Activated naive CD4-positive, alpha-beta T cell treated with anti-CD3 and anti-CD28 coated beads for 36 hours (primary cell): ENCODE results near the gene GPX3. TPM values are rescaled to one million over a fixed set of nuclear protein-coding genes. Genes with fewer than 3 reads are reported as not detected.

Experiments used
- CTCF ChIA-PET: fragments of 350-600 bp; sonication (Branson Sonifier 250); formaldehyde crosslinking; loops from one replicate; lab custom pipeline; 2021; ENCODE audit warnings: antibody characterized with exemption; lab: Charles Lee
- DNase-seq: peaks from one replicate; pipeline ENCODE4 v3.0.0-alpha.2; 2020
- H3K27ac Mint-ChIP-seq: one replicate; pipeline ENCODE4 v1.8.0; 2021; ENCODE audit warnings: mild to moderate bottlenecking, mixed read lengths
- H3K27me3 Mint-ChIP-seq: one replicate; pipeline ENCODE4 v1.8.0; 2021; ENCODE audit warnings: low read depth, mixed read lengths
- H3K36me3 Mint-ChIP-seq: one replicate; pipeline ENCODE4 v1.8.0; 2021; ENCODE audit warnings: low read depth, mixed read lengths
- H3K4me1 Mint-ChIP-seq: one replicate; pipeline ENCODE4 v1.8.0; 2021; ENCODE audit warnings: low read depth, mixed read lengths
- H3K4me3 Mint-ChIP-seq: one replicate; pipeline ENCODE4 v1.8.0; 2021; ENCODE audit warnings: mild to moderate bottlenecking, moderate library complexity, mixed read lengths
- H3K9me3 Mint-ChIP-seq: one replicate; pipeline ENCODE4 v1.8.0; 2021; ENCODE audit warnings: mixed read lengths
- intact Hi-C: fragments of 100-400 bp; cut with micrococcal nuclease; formaldehyde crosslinking; loops from one replicate; pipeline ENCODE4 v1.15.1; 2023
- total RNA-seq, 2 experiments: library from RNA; stranded (reverse); gene quantifications; one replicate each; pipeline ENCODE4 v1.2.3, GENCODE V29; 2021

GPX3 gene
- total RNA-seq, 2 experiments from 2014 or later = not detected

- H3K4me1 Mint-ChIP-seq = peaks cover 1% of the 10 kb centered on the region
- CTCF ChIA-PET = interaction anchor here (0.6 to 10.0 kb wide), 4 partner anchors 16 to 313 kb away, joined by 3 to 309 read pairs (median 4); no protein-coding TSS in a partner anchor
- no peaks in the 10 kb centered on the region for H3K27me3 Mint-ChIP-seq
- no peaks in the 10 kb centered on the region for H3K9me3 Mint-ChIP-seq
- H3K27ac Mint-ChIP-seq = peak overlapping the region; percentile 26
- DNase-seq = no peak
- no peak overlapping the region for H3K4me3 Mint-ChIP-seq
- peaks cover 60% of the 10 kb centered on the region for H3K36me3 Mint-ChIP-seq
- intact Hi-C loops = loop anchor here (5.0 kb wide), 1 partner anchor 263 kb away; no protein-coding TSS in a partner anchor
Measured at GRCh38 chr5:151053796-151054462, 33.5 kb downstream of the GPX3 start.

- H3K36me3 Mint-ChIP-seq = peaks cover 62% of the 10 kb centered on the region
- CTCF ChIA-PET = interaction anchor here (0.5 to 10.0 kb wide), 4 partner anchors 59 to 992 kb away, joined by 3 to 309 read pairs (median 4); no protein-coding TSS in a partner anchor
- no peaks in the 10 kb centered on the region for H3K27me3 Mint-ChIP-seq
- no peak for DNase-seq
- H3K27ac Mint-ChIP-seq = no peak overlapping the region
- H3K9me3 Mint-ChIP-seq = no peaks in the 10 kb centered on the region
- no peak overlapping the region for H3K4me3 Mint-ChIP-seq
- peaks cover 9% of the 10 kb centered on the region for H3K4me1 Mint-ChIP-seq
- intact Hi-C loops = loop anchor here (5.0 kb wide), 1 partner anchor 263 kb away; no protein-coding TSS in a partner anchor
Measured at GRCh38 chr5:151054709-151055108, 34.3 kb downstream of the GPX3 start.

- no peaks in the 10 kb centered on the region for H3K9me3 Mint-ChIP-seq
- peaks cover 64% of the 10 kb centered on the region for H3K36me3 Mint-ChIP-seq
- no peaks in the 10 kb centered on the region for H3K27me3 Mint-ChIP-seq
Measured at GRCh38 chr5:151055336-151055735, 34.9 kb downstream of the GPX3 start.

GRCh38 chr5:151056379-151057325, 36.3 kb downstream of the GPX3 start:
- intact Hi-C loops = no loop called here
- no peak for DNase-seq
- no peak overlapping the region for H3K27ac Mint-ChIP-seq

More at GRCh38 chr5:151055336-151055735, 34.9 kb downstream of the GPX3 start:
- DNase-seq = no peak
- Mint-ChIP-seq H3K4me1 (peaks cover 16% of the 10 kb centered on the region), H3K4me3 (no peak overlapping the region), H3K27ac (no peak overlapping the region)
- CTCF ChIA-PET = interaction anchor here (1.0 to 10.0 kb wide), 3 partner anchors 58 to 183 kb away, joined by 3 to 309 read pairs (median 6); no protein-coding TSS in a partner anchor
- intact Hi-C loops = no loop called here

GRCh38 chr5:151058301-151058700, 37.9 kb downstream of the GPX3 start:
- CTCF ChIA-PET = interaction anchor here (1.4 to 4.7 kb wide), 4 partner anchors 10 to 107 kb away, joined by 6 to 34 read pairs (median 14); no protein-coding TSS in a partner anchor
- Mint-ChIP-seq H3K27me3 (no peaks in the 10 kb centered on the region), H3K4me3 (no peak overlapping the region), H3K27ac (no peak overlapping the region), H3K4me1 (peaks cover 42% of the 10 kb centered on the region), H3K36me3 (peaks cover 70% of the 10 kb centered on the region), H3K9me3 (no peaks in the 10 kb centered on the region)
- intact Hi-C loops = no loop called here
- DNase-seq = no peak

More at GRCh38 chr5:151056379-151057325, 36.3 kb downstream of the GPX3 start:
- no peak overlapping the region for H3K4me3 Mint-ChIP-seq
- H3K27me3 Mint-ChIP-seq = no peaks in the 10 kb centered on the region
- H3K4me1 Mint-ChIP-seq = peaks cover 28% of the 10 kb centered on the region
- CTCF ChIA-PET = interaction anchor here (1.0 to 10.0 kb wide), 3 partner anchors 9 to 58 kb away, joined by 3 to 309 read pairs (median 21); no protein-coding TSS in a partner anchor
- peaks cover 70% of the 10 kb centered on the region for H3K36me3 Mint-ChIP-seq
- H3K9me3 Mint-ChIP-seq = no peaks in the 10 kb centered on the region

GRCh38 chr5:151058891-151059489, 38.6 kb downstream of the GPX3 start:
- Mint-ChIP-seq H3K9me3 (no peaks in the 10 kb centered on the region), H3K4me3 (peak overlapping the region; percentile 19), H3K27ac (peak overlapping the region; percentile 93), H3K36me3 (peaks cover 69% of the 10 kb centered on the region), H3K4me1 (peaks cover 49% of the 10 kb centered on the region), H3K27me3 (no peaks in the 10 kb centered on the region)
- intact Hi-C loops = loop anchor here (1.0 kb wide), 1 partner anchor 56 kb away; no protein-coding TSS in a partner anchor
- CTCF ChIA-PET = interaction anchor here (0.9 to 4.7 kb wide), 5 partner anchors 11 to 106 kb away, joined by 3 to 34 read pairs (median 6); no protein-coding TSS in a partner anchor
- DNase-seq = peak; percentile 27

- no peak overlapping the region for H3K4me3 Mint-ChIP-seq
- peak overlapping the region; percentile 93 for H3K27ac Mint-ChIP-seq
- peaks cover 65% of the 10 kb centered on the region for H3K4me1 Mint-ChIP-seq
- CTCF ChIA-PET = interaction anchor here (1.3 to 4.7 kb wide), 3 partner anchors 9 to 55 kb away, joined by 4 to 34 read pairs (median 7); no protein-coding TSS in a partner anchor
- H3K27me3 Mint-ChIP-seq = no peaks in the 10 kb centered on the region
- H3K36me3 Mint-ChIP-seq = peaks cover 60% of the 10 kb centered on the region
- intact Hi-C loops = loop anchor here (1.0 kb wide), 3 partner anchors 18 to 38 kb away; no protein-coding TSS in a partner anchor
- DNase-seq = no peak
- no peaks in the 10 kb centered on the region for H3K9me3 Mint-ChIP-seq
Measured at GRCh38 chr5:151060742-151061141, 40.4 kb downstream of the GPX3 start.

- CTCF ChIA-PET = interaction anchor here (0.7 to 1.7 kb wide), 5 partner anchors 10 to 102 kb away, joined by 3 to 9 read pairs (median 5); no protein-coding TSS in a partner anchor
- Mint-ChIP-seq H3K36me3 (peaks cover 60% of the 10 kb centered on the region), H3K27me3 (no peaks in the 10 kb centered on the region), H3K4me1 (peaks cover 82% of the 10 kb centered on the region), H3K9me3 (no peaks in the 10 kb centered on the region), H3K4me3 (no peak overlapping the region), H3K27ac (peak overlapping the region; percentile 18)
- DNase-seq = no peak
- intact Hi-C loops = no loop called here
Measured at GRCh38 chr5:151062405-151063141, 42.2 kb downstream of the GPX3 start.

GRCh38 chr5:151063142-151063989, 43.0 kb downstream of the GPX3 start:
- intact Hi-C loops = no loop called here
- DNase-seq = no peak
- CTCF ChIA-PET = interaction anchor here (0.6 to 1.7 kb wide), 7 partner anchors 9 to 102 kb away, joined by 3 to 9 read pairs (median 4); no protein-coding TSS in a partner anchor
- H3K27me3 Mint-ChIP-seq = no peaks in the 10 kb centered on the region
- H3K27ac Mint-ChIP-seq = peak overlapping the region; percentile 57
- H3K9me3 Mint-ChIP-seq = no peaks in the 10 kb centered on the region
- no peak overlapping the region for H3K4me3 Mint-ChIP-seq
- H3K36me3 Mint-ChIP-seq = peaks cover 65% of the 10 kb centered on the region
- peaks cover 90% of the 10 kb centered on the region for H3K4me1 Mint-ChIP-seq

- Mint-ChIP-seq H3K27me3 (no peaks in the 10 kb centered on the region), H3K4me3 (no peak overlapping the region), H3K36me3 (peaks cover 56% of the 10 kb centered on the region), H3K27ac (no peak overlapping the region), H3K9me3 (no peaks in the 10 kb centered on the region), H3K4me1 (peaks cover 94% of the 10 kb centered on the region)
- DNase-seq = no peak
- CTCF ChIA-PET = interaction anchor here (0.8 to 2.4 kb wide), 3 partner anchors 15 to 51 kb away, joined by 3 to 19 read pairs (median 5); no protein-coding TSS in a partner anchor
- intact Hi-C loops = loop anchor here (1.0 kb wide), 1 partner anchor 13 kb away; no protein-coding TSS in a partner anchor
Measured at GRCh38 chr5:151064916-151065499, 44.6 kb downstream of the GPX3 start.
